Skeletal muscle tissue (tissue), 4 donors: ENCODE results near the gene TIMM10. TPM values are rescaled to one million over a fixed set of nuclear protein-coding genes. Genes with fewer than 3 reads are reported as not detected.
"Not testable (repeated sequence)": the region's sequence is repeated elsewhere in the genome, so short reads cannot be mapped to it uniquely, and the experiment has no call there.

Source experiments
- H3K27ac ChIP-seq: one replicate; pipeline ENCODE4 v1.7.0; 2013; ENCODE audit warnings: mild to moderate bottlenecking, low read depth, low read length, inconsistent platforms
- H3K27me3 ChIP-seq, 3 donors: one replicate each; pipeline ENCODE4 v1.7.0; 2013; ENCODE audit warnings: low read length in 3 of 3; ENCODE audit not compliant: control insufficient read depth in 3 of 3, insufficient read depth in 3 of 3
- H3K36me3 ChIP-seq, 3 donors: one replicate each; pipeline ENCODE4 v1.7.0; 2013; ENCODE audit warnings: low read length in 3 of 3; ENCODE audit not compliant: control insufficient read depth in 3 of 3, insufficient read depth in 3 of 3
- H3K4me1 ChIP-seq, 3 donors: one replicate each; pipeline ENCODE4 v1.7.0; 2013; ENCODE audit warnings: low read length in 3 of 3, mild to moderate bottlenecking in 3 of 3; ENCODE audit not compliant: control insufficient read depth in 3 of 3, insufficient read depth in 3 of 3
- H3K4me3 ChIP-seq, 3 donors: one replicate each; pipeline ENCODE4 v1.7.0; 2013; ENCODE audit warnings: low read length in 3 of 3
- H3K9ac ChIP-seq, 3 donors: one replicate each; pipeline ENCODE4 v1.7.0; 2013; ENCODE audit warnings: low read length in 3 of 3, mild to moderate bottlenecking in 3 of 3, moderate library complexity in 2 of 3, low read depth in 1 of 3
- H3K9me3 ChIP-seq, 3 donors: one replicate each; pipeline ENCODE4 v1.7.0; 2013; ENCODE audit warnings: low read length in 3 of 3; ENCODE audit not compliant: control insufficient read depth in 3 of 3
- total RNA-seq: library from RNA; depleted of rRNA; stranded (reverse); fragments of >200 nt; gene quantifications from one replicate; pipeline ENCODE4 v1.2.3, GENCODE V29; 2014
- donor health status: Osteomylitis.

Gene TIMM10
- total RNA-seq, 1 donor from 2014 or later, result 64.2 TPM

DNA sequence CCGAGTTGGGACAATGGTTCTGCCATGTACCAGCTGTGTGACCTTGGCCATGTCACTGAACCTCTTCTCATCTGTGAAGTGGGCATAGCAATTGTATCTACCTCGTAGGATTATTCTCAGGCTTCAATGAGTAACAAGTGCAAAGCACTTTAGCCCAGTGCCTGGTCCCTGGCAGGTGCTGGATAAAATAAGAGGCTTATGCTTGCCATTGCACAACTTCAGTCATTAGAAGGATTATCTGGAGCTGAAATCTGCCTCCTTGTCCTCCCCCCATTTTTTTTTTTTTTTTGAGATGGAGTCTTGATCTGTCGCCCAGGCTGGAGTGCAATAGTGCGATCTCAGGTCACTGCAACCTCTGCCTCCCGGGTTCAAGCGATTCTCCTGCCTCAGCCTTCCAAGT lies 14.0 kb upstream of the TIMM10 start:
- Histone ChIP-seq H3K36me3 (peaks cover 7 to 43% (median 15%) of the 10 kb centered on the region in 3 donors), H3K4me3 (no peak overlapping the region), H3K9ac (no peak overlapping the region), H3K9me3 (no peaks in the 10 kb centered on the region), H3K4me1 (peaks cover 14 to 55% (median 42%) of the 10 kb centered on the region in 3 donors), H3K27ac (no peak overlapping the region), H3K27me3 (no peaks in the 10 kb centered on the region)

DNA sequence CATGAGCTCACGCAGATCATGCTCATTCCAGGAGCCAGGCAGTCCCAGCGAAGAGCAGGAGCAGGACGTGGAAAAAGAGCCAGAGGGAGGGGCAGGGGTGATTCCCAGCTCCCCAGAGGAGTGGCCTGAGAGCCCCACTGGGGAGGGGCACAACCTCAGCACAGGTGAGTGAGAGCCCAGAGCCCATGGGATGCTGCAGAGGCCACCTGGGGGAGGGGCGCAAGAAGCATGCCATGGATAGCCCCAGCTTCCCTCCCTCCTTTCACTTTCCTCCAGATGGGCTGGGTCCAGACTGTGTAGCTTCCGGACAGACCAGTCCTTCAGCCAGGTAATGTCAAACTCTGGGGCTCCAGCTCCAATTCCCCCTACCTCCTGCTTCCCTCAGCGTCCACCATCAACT lies 13.0 kb upstream of the TIMM10 start:
- Histone ChIP-seq H3K4me3 (peak overlapping the region in 1 of 3 donors; percentile 13), H3K9ac (peak overlapping the region in 1 of 3 donors; percentile 50), H3K9me3 (no peaks in the 10 kb centered on the region), H3K27me3 (no peaks in the 10 kb centered on the region), H3K36me3 (peaks cover 5 to 40% (median 14%) of the 10 kb centered on the region in 3 donors), H3K4me1 (peaks cover 17 to 63% (median 49%) of the 10 kb centered on the region in 3 donors), H3K27ac (peak overlapping the region; percentile 91)

DNA sequence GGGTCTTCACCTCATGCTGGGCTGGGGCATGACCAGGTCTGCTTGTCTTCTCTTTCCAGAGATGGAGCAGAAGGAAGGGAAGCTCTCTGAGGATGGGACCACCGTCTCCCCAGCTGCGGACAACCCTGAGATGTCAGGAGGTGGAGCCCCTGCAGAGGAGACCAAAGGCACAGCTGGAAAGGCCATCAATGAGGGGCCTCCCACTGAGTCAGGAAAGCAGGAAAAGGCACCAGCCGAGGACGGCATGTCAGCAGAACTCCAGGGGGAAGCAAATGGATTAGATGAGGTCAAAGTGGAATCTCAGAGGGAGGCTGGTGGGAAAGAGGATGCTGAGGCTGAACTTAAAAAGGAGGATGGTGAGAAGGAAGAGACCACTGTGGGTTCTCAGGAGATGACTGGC lies 12.0 kb upstream of the TIMM10 start:
- Histone ChIP-seq H3K27me3 (no peaks in the 10 kb centered on the region), H3K9me3 (no peaks in the 10 kb centered on the region), H3K9ac (peak overlapping the region in 1 of 3 donors; percentile 33), H3K4me1 (peaks cover 17 to 70% (median 47%) of the 10 kb centered on the region in 3 donors), H3K36me3 (peaks cover 4 to 34% (median 8%) of the 10 kb centered on the region in 3 donors), H3K27ac (peak overlapping the region; percentile 91), H3K4me3 (no peak overlapping the region)

DNA sequence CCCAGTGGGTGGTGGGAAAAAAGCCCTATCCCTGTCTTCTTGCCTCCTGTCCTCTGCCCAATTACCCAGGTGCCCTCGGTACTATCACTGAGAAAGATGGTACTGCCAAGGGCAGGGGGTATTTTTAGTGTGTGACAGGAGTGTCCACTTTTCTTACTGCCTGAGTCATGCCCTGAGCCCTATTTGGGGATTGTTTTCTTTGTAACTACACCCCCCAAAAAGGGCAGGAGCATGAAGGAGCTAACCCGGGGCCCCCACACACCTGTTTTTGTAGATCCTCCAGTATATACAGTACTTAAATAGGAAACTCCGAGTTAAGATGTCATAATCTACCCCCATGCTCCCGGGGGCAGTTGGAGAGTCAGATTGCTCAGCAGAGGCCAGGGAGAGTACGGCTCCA lies 10.6 kb upstream of the TIMM10 start:
- H3K4me1 ChIP-seq, result peaks cover 17 to 71% (median 46%) of the 10 kb centered on the region in 3 donors
- H3K27me3 ChIP-seq, result no peaks in the 10 kb centered on the region
- H3K36me3 ChIP-seq, result peaks cover 0 to 21% (median 2%) of the 10 kb centered on the region in 3 donors
- no peaks in the 10 kb centered on the region for H3K9me3 ChIP-seq
- peak overlapping the region; percentile 91 for H3K27ac ChIP-seq
- H3K9ac ChIP-seq, result peak overlapping the region; percentile 41 to 69 (median 47)
- peak overlapping the region in 1 of 3 donors; percentile 55 for H3K4me3 ChIP-seq

DNA sequence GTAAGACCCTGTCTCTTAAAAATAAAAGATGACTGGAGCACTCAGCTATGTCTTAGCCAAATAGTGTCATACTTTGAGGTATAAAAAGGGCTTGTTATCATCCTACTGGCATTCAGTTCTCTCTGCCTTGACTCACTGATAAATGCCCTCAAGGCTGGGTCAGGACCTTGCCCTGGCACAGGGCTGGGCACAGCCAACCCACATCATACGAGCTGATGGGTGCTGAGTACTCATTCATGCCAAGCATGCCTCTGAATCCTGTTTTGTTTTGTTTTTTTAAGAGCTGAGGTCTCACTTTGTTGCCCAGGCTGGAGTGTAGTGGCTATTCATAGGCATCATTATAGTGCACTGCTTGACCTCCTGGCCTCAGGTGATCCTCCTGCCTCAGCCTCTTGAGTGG lies 8.8 kb upstream of the TIMM10 start:
- Histone ChIP-seq H3K4me1 (peaks cover 17 to 64% (median 42%) of the 10 kb centered on the region in 3 donors), H3K4me3 (peak overlapping the region in 2 of 3 donors; percentile 56 to 83), H3K9me3 (no peaks in the 10 kb centered on the region), H3K27ac (peak overlapping the region; percentile 91), H3K36me3 (peaks cover 0 to 15% (median under 1%) of the 10 kb centered on the region in 3 donors), H3K9ac (peak overlapping the region in 2 of 3 donors; percentile 65 to 93), H3K27me3 (no peaks in the 10 kb centered on the region)

DNA sequence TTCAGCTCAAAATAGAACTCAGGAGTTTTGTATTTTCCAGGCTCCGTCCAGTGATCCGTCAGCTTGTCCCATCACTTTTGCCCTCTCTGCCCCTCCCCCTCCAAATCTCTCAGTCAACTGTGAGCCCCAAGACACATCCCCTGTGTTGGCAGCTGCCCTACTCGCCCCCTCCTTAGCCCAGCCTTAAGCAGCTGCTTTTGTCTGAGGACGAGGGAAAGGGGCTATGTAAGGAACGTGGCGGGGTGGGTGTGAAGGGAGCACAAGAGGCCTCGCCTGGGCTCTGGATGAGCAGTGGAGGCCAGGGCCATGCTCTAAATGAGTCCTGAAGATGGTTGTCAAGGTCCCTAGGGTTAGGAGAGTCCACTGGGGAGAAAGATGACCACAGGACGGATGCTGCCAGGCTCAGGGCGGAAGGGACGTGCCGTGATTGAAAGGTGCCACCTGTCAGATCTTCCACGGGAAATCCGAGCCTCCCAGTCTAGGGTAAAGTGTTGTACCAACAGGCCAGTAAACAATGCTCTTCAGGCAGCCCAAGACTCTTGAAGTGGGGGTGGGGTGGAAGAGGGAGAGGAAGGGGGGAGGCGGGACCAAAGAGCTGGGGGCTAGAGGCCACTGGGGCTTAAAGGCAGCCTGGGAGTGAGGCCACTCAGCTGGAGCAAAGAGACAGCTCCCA lies 6.5 kb upstream of the TIMM10 start, which contains the start of gene SMTNL1:
SMTNL1 (plus strand) TSS at position 649 of the 673 bp plus-strand sequence. CDS start 5,048 bp downstream, outside the sequence.
- H3K4me3 ChIP-seq, result peak within 1 kb of the TSS; percentile 56 to 83 (median 62)
- peaks cover 14 to 42% (median 24%) of the 10 kb centered on the region in 3 donors for H3K4me1 ChIP-seq

DNA sequence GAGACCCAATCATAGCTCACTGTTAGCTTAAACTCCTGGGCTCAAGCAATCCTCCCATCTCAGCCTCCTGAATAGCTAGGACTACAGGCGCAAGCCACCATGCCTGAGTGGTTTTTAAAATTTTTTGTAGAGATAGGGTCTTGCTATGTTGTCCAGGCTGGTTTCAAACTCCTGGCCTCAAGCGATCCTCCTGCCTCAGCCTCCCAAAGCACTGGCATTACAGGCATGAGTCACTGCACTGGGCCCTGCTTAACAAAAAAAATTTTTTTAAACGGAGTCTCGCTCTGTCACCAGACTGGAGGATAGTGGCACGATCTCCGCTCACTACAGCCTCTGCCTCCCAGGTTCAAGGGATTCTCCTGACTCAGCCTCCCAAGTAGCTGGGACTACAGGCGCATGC lies 3.9 kb upstream of the TIMM10 start:
- not testable (repeated sequence) for H3K4me3 ChIP-seq, H3K27me3 ChIP-seq, H3K36me3 ChIP-seq, H3K9ac ChIP-seq, H3K9me3 ChIP-seq, H3K27ac ChIP-seq
- H3K4me1 ChIP-seq, result peaks cover 15 to 36% (median 18%) of the 10 kb centered on the region in 3 donors

More for the DNA sequence above, 6.5 kb upstream of the TIMM10 start, which contains the start of gene SMTNL1:
- H3K9me3 ChIP-seq, result no peaks in the 10 kb centered on the region
- no peaks in the 10 kb centered on the region for H3K36me3 ChIP-seq
- no peaks in the 10 kb centered on the region for H3K27me3 ChIP-seq
- peak within 1 kb of the TSS; percentile 82 to 93 (median 87) for H3K9ac ChIP-seq
- H3K27ac ChIP-seq, result peak within 1 kb of the TSS; percentile 91

DNA sequence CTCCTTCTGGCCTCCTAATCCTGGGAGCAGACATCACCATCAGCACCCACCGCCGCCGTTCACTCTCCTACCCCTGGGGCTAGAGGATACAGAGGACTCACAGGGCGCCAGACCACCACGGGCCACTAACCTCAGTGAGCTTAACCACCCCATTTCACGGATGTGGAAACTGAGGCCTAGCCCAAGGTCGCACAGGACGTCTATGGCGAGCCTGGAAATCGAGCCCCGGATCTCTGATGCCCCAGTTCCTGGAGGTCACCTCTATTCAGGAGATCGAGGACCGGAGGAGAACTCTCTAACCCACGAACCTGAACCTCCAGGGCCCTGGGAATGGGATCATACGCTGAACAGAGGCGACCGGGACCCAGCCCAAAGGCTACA lies 349 bp downstream of the TIMM10 start:
- Histone ChIP-seq H3K4me1 (peaks cover 7 to 13% (median 12%) of the 10 kb centered on the region in 3 donors), H3K27ac (peak overlapping the region; percentile 73), H3K27me3 (no peaks in the 10 kb centered on the region), H3K4me3 (peak overlapping the region; percentile 90 to 97 (median 96)), H3K36me3 (peaks cover 6 to 11% (median 10%) of the 10 kb centered on the region in 3 donors), H3K9me3 (no peaks in the 10 kb centered on the region), H3K9ac (peak overlapping the region; percentile 80 to 87 (median 84))

DNA sequence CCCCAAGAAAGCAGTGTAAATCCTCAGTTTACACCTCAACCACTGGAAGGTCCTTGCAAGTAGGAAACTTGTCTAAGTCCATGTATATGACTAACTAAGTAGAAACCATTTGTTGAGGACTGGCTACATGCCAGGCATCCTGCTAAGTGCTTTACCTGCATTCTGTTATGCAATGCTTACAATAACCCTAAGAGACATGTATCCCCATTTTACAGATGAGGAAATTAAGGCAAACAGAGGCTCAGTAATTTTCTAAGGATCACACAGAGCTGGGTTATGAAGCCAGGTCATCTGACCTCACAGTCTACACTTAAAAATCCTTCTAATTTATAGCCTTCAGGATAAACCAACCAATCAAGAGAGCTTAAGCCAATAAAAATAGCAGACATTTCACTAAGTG lies 1.5 kb downstream of the TIMM10 start:
- H3K9me3 ChIP-seq, result no peaks in the 10 kb centered on the region
- peaks cover 7 to 13% (median 12%) of the 10 kb centered on the region in 3 donors for H3K4me1 ChIP-seq
- H3K4me3 ChIP-seq, result no peak overlapping the region
- H3K27ac ChIP-seq, result no peak overlapping the region
- H3K27me3 ChIP-seq, result no peaks in the 10 kb centered on the region
- peaks cover 6 to 14% (median 10%) of the 10 kb centered on the region in 3 donors for H3K36me3 ChIP-seq
- no peak overlapping the region for H3K9ac ChIP-seq

DNA sequence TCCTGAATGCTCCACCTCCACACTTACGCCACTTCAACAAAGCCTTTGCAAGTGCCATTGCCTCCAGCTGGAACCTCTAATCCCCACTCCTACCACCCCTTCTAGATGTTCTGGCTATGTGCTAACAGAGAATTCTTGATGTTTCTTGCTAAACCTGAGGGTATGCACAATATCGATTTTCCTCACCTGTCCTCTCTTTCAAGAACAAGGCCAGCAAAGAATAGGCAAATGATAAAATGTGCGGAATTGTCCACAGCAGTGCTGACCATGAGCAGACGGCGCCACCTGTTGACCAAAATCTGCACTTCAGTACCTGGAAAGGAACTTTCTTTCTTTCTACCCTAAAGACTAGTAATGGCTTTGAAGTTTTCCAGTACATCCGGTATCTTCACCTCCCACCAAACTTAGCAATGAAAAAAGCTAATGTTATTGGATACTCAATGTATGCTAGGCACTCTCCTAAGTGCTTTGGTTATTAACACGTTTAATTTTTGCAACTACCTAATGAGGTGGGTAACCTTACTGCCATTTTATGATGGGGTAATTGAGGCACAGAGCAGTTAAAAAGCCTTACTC lies 3.4 kb downstream of the TIMM10 start:
- peaks cover 7 to 13% (median 12%) of the 10 kb centered on the region in 3 donors for H3K4me1 ChIP-seq
- H3K4me3 ChIP-seq, result no peak overlapping the region
- no peak overlapping the region for H3K27ac ChIP-seq
- H3K36me3 ChIP-seq, result peaks cover 6 to 14% (median 10%) of the 10 kb centered on the region in 3 donors
- H3K9me3 ChIP-seq, result no peaks in the 10 kb centered on the region
- no peaks in the 10 kb centered on the region for H3K27me3 ChIP-seq
- H3K9ac ChIP-seq, result no peak overlapping the region
